BE2C (cell line): ENCODE measurements around the gene SNX20.

Source experiments
- DNase-seq: peaks from one replicate; pipeline ENCODE4 v3.0.0-alpha.2; 2020
- H3K27me3 ChIP-seq: fragments of 250-450 bp; sonication (Bioruptor Pico); 2 replicates; pipeline ENCODE4 v1.5.1; 2020; ENCODE audit warnings: mild to moderate bottlenecking
- H3K36me3 ChIP-seq: fragments of 250-450 bp; sonication (Bioruptor Pico); 2 replicates; pipeline ENCODE4 v1.5.1; 2020; ENCODE audit warnings: mild to moderate bottlenecking
- H3K4me1 ChIP-seq: fragments of 250-450 bp; sonication (Bioruptor Pico); 2 replicates; pipeline ENCODE4 v1.5.1; 2020
- H3K4me3 ChIP-seq: 2 replicates; pipeline ENCODE4 v1.5.1; 2011; ENCODE audit warnings: low read depth, low read length
- H3K9me3 ChIP-seq: fragments of 250-450 bp; sonication (Bioruptor Pico); 2 replicates; pipeline ENCODE4 v1.5.1; 2020
- CTCF ChIP-seq: IDR thresholded peaks from 2 replicates; pipeline ENCODE4 v1.5.1; 2012; ENCODE audit warnings: mild to moderate bottlenecking, low read depth, low read length

Gene SNX20

DNA sequence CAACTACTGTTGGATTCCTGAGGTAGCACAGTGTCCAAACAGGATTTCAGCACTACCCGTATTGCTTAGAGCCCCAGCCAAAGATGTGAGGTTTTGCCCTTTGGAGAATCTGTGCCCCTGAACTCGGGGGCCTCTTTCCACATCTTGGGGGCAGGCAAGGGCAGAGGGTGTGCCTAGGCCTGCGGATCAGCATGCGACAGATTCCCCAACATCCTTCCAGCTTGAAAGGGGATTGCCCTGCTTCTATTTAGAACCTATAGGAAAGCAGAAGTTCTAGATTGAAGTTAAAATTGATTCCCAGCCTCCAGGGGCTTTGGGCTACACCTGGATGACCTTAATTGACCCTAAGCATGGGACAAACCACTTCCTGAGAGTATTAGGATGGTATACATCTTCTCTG is 31.8 kb upstream of the SNX20 start:
- Histone ChIP-seq H3K4me3 (no peak overlapping the region), H3K36me3 (no peaks in the 10 kb centered on the region), H3K9me3 (no peaks in the 10 kb centered on the region), H3K4me1 (peaks cover 9% of the 10 kb centered on the region), H3K27me3 (no peaks in the 10 kb centered on the region)
- DNase-seq = no peak
- TF ChIP-seq CTCF = no peak

- H3K27me3 ChIP-seq = no peaks in the 10 kb centered on the region
- DNase-seq = no peak
- no peak overlapping the region for H3K4me3 ChIP-seq
- peaks cover 9% of the 10 kb centered on the region for H3K4me1 ChIP-seq
- no peak for TF ChIP-seq CTCF
- no peaks in the 10 kb centered on the region for H3K9me3 ChIP-seq
- H3K36me3 ChIP-seq = no peaks in the 10 kb centered on the region
Measured at GRCh38 chr16:50712560-50712898, 31.4 kb upstream of the SNX20 start.

DNA sequence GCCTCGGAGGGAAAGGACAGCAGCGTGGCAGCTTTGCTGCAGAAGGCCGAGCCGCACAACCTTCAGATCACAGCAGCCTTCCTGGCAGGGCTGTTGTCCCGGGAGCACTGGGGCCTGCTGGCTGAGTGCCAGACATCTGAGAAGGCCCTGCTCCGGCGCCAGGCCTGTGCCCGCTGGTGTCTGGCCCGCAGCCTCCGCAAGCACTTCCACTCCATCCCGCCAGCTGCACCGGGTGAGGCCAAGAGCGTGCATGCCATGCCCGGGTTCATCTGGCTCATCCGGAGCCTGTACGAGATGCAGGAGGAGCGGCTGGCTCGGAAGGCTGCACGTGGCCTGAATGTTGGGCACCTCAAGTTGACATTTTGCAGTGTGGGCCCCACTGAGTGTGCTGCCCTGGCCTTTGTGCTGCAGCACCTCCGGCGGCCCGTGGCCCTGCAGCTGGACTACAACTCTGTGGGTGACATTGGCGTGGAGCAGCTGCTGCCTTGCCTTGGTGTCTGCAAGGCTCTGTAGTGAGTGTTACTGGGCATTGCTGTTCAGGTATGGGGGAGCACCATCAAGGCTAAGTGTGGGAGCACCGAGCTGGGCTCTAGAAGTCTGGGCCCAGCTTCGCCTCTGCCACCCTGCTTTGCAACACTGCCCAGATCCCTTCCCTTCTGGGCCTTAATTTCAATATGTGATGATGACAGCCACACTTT is 30.9 kb upstream of the SNX20 start:
- DNase-seq = peak; percentile 86
- H3K36me3 ChIP-seq = no peaks in the 10 kb centered on the region

GRCh38 chr16:50711040-50711439 is 29.9 kb upstream of the SNX20 start:
- Histone ChIP-seq H3K36me3 (no peaks in the 10 kb centered on the region), H3K27me3 (no peaks in the 10 kb centered on the region), H3K4me1 (peaks cover 9% of the 10 kb centered on the region), H3K4me3 (no peak overlapping the region), H3K9me3 (no peaks in the 10 kb centered on the region)
- no peak for TF ChIP-seq CTCF
- DNase-seq = no peak

More for the DNA sequence above, 30.9 kb upstream of the SNX20 start:
- TF ChIP-seq CTCF = no peak
- Histone ChIP-seq H3K27me3 (no peaks in the 10 kb centered on the region), H3K4me1 (peaks cover 9% of the 10 kb centered on the region), H3K9me3 (no peaks in the 10 kb centered on the region), H3K4me3 (no peak overlapping the region)

DNA sequence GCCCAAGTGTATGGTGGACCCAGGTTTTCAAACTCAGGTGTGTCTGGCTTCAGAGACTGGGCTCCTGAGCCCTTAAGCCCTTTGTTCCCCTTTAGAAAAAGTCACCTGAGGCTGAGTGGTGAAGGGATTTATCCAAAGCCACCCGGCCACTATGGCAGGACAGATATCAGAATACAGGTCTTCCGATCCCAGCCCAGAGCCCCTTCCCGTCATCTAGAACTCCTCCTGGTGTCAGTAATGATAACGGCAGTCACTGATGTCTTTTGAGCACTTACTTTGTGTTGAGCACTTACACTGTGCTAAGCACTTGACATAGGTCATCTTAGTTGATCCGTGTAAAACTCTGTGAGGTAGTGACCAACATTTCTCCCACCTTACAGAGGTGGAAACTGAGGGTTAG is 28.9 kb upstream of the SNX20 start:
- H3K4me1 ChIP-seq = peaks cover 9% of the 10 kb centered on the region
- no peaks in the 10 kb centered on the region for H3K27me3 ChIP-seq
- no peak for DNase-seq
- no peaks in the 10 kb centered on the region for H3K36me3 ChIP-seq
- H3K9me3 ChIP-seq = no peaks in the 10 kb centered on the region
- H3K4me3 ChIP-seq = no peak overlapping the region
- no peak for TF ChIP-seq CTCF

- no peak for TF ChIP-seq CTCF
- Histone ChIP-seq H3K27me3 (no peaks in the 10 kb centered on the region), H3K4me1 (peaks cover 9% of the 10 kb centered on the region), H3K36me3 (no peaks in the 10 kb centered on the region), H3K9me3 (no peaks in the 10 kb centered on the region), H3K4me3 (no peak overlapping the region)
- no peak for DNase-seq
Measured at GRCh38 chr16:50709061-50709684, 28.1 kb upstream of the SNX20 start.
